T-helper 17 cell (primary cell): ENCODE data around the gene ACOT2. TPM values are rescaled to one million over a fixed set of nuclear protein-coding genes. Genes with fewer than 3 reads are reported as not detected.
"Not testable (repeated sequence)": the region's sequence is repeated elsewhere in the genome, so short reads cannot be mapped to it uniquely, and the experiment has no call there.

ENCODE experiments used
- ATAC-seq: fragments of 150-1000 bp; cut with Tn5 transposase; 2 replicates; pipeline ENCODE4 v1.10.0; 2021; ENCODE audit warnings: mild to moderate bottlenecking, moderate library complexity
- DNase-seq, 3 donors: peaks; one replicate each; pipeline versions ENCODE4 v3.0.0 to v3.0.0-alpha.2; 2020 to 2021
- H3K9me3 ChIP-seq: one replicate; pipeline ENCODE4 v1.7.0; 2013; ENCODE audit warnings: low read length, mild to moderate bottlenecking; ENCODE audit not compliant: control insufficient read depth, poor library complexity, severe bottlenecking
- H3K27ac Mint-ChIP-seq: one replicate; pipeline ENCODE4 v1.8.0; 2022; ENCODE audit warnings: mild to moderate bottlenecking, moderate library complexity, mixed read lengths
- H3K27me3 Mint-ChIP-seq: one replicate; pipeline ENCODE4 v1.8.0; 2022; ENCODE audit warnings: mixed read lengths
- H3K36me3 Mint-ChIP-seq: one replicate; pipeline ENCODE4 v1.8.0; 2022; ENCODE audit warnings: low read depth, mixed read lengths
- H3K4me1 Mint-ChIP-seq: one replicate; pipeline ENCODE4 v1.8.0; 2022; ENCODE audit warnings: mild to moderate bottlenecking, mixed read lengths
- H3K4me3 Mint-ChIP-seq: one replicate; pipeline ENCODE4 v1.8.0; 2022; ENCODE audit warnings: mild to moderate bottlenecking, moderate library complexity, mixed read lengths
- total RNA-seq, 4 donors: library from RNA in 2 of 4; stranded (reverse) in 2 of 4; gene quantifications; one replicate each; pipeline ENCODE4 v1.2.3 and lab custom pipeline; 2022 to 2026

Gene ACOT2
- total RNA-seq, 2 donors from 2014 or later, result 11.1 to 16.1 TPM

DNA sequence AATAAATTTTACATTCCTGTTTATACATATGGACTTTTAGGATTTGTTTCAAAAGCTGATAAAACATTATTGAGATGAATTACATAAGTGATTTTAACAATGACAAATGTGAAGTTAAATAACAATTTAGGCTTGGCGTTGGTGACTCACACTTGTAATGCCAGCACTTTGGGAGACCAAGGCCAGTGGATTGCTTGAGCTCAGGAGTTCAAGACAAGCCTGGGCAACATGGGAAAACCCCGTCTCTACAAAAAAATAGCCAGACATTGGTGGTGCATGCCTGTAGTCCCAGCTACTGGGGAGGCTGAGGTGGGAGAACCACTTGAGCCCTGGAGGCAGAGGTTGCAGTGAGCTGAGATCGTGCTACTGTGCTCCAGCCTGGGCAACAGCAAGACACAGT is 7.4 kb downstream of the ACOT2 start:
- Mint-ChIP-seq H3K4me1 (peaks cover 3% of the 10 kb centered on the region), H3K27ac (no peak overlapping the region), H3K36me3 (peaks cover 2% of the 10 kb centered on the region), H3K4me3 (no peak overlapping the region), H3K27me3 (no peaks in the 10 kb centered on the region)
- H3K9me3 ChIP-seq, result no peaks in the 10 kb centered on the region
- DNase-seq (no peak), ATAC-seq (no peak)

DNA sequence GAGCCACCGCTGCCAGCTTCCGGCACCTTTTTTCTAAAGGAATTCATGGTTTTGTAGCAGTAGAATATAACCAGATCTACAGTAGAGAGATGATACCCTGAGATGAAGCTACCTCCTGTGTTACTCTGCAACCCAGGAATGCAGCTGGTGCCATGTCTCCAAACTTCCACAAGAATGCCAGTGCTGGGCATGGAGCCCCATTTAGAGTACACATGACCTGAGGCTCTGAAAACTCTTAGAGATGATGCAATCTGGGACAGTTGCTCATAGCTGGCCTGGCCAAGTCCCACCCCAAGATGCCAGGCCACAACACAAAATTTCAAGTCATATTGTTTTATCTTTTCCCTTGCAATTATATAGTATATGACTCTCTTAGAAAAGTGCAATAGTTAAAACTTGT is 8.2 kb downstream of the ACOT2 start:
- not testable (repeated sequence) for H3K4me3 Mint-ChIP-seq, DNase-seq, H3K9me3 ChIP-seq, ATAC-seq, H3K36me3 Mint-ChIP-seq, H3K4me1 Mint-ChIP-seq, H3K27me3 Mint-ChIP-seq, H3K27ac Mint-ChIP-seq

DNA sequence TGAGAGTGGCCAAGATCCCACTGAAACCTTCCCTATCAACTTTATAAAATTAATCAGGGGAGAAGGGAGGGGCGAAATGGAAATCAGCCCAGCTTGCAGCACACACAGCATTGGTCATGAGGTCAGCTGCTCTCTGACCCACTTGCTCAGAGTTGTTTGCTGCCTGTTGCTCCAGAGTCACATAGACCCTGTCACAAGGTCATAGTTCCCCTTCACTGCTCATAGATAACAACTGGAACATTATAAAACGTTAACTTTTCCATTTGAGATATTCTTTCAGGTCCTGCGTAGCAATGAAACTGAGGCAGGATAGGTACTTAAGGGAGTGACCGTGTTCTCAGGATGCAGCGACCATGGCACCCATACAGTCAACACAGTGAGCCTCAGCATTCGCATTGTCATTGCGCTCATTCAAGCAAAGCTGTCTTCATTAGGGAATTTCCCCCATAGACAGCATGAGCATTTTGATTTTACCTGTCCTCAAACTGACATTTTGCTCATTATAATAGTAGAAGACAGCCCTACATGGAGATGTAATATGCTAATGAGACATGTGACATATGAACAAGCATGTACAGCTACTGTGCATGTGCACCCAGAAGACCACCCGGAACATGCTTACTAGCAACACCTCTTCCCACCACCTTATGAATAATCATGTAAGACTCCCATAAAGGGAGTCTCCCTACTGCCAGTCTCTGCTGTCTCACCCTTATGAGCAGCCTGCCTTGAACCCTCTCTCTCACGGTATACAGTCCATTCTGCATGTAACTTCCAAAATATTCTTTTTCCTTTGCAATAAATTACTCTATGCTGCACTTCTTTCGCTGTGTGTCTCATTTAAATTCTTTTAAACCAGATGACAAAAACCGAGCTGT is 13.3 kb downstream of the ACOT2 start:
- not testable (repeated sequence) for H3K36me3 Mint-ChIP-seq, H3K4me3 Mint-ChIP-seq, H3K27me3 Mint-ChIP-seq, DNase-seq, H3K9me3 ChIP-seq, H3K4me1 Mint-ChIP-seq, H3K27ac Mint-ChIP-seq, ATAC-seq

DNA sequence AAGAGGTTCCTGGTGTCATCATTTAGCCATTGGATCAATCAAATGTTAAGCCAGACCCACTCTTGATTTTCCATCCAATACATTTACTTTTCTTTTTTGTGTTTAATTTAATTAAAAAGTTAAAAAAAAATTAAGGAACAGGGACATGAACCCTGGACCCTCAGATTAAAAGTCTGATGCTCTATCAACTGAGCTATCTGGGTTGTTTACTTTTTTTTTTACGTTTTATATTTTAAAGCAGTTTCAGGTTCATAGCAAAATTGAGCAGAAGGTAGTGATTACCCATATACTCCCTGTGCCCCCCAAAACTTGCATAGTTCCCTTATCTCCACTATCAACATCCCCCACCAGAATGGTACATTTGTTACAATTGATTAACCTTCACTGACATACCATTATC is 19.7 kb downstream of the ACOT2 start:
- Mint-ChIP-seq H3K4me1 (peaks cover 8% of the 10 kb centered on the region), H3K4me3 (no peak overlapping the region), H3K36me3 (peaks cover 2% of the 10 kb centered on the region), H3K27ac (no peak overlapping the region), H3K27me3 (no peaks in the 10 kb centered on the region)
- DNase-seq, result no peak
- H3K9me3 ChIP-seq, result no peaks in the 10 kb centered on the region
- no peak for ATAC-seq

DNA sequence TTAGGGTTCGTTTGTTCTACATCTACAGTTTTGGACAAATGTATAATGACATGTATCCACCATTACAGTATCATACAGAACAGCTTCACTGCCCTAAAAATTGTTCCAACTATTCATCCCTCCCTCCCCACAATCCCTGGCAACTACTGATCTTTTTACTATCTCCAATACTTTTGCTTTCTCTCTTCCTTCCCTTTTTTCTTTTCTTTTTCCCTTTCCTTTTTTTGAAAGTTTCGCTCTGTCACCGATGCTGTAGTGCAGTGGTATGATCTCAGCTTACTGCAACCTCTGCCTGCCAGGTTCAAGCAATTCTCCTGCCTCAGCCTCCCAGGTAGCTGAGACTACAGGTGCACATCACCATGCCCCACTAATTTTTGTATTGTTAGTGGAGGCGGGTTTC is 20.1 kb downstream of the ACOT2 start:
- ATAC-seq (no peak), DNase-seq (no peak)
- Mint-ChIP-seq H3K4me3 (no peak overlapping the region), H3K27me3 (no peaks in the 10 kb centered on the region), H3K27ac (no peak overlapping the region), H3K36me3 (peaks cover 2% of the 10 kb centered on the region), H3K4me1 (peaks cover 8% of the 10 kb centered on the region)
- H3K9me3 ChIP-seq, result no peaks in the 10 kb centered on the region

DNA sequence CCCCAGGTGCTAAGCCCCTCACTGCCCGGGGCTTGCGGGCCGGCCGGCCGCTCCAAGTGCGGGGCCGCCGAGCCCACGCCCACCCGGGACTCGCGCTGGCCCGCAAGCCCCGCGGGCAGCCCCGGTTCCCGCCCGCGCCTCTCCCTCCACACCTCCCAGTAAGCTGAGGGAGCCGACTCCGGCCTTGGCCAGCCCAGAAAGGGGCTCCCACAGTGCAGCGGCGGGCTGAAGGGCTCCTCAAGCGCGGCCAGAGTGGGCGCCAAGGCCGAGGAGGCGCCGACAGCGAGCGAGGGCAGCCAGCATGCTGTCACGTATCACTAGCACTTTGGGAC is 21.6 kb downstream of the ACOT2 start:
- H3K9me3 ChIP-seq, H3K27me3 Mint-ChIP-seq, ATAC-seq, H3K4me1 Mint-ChIP-seq, H3K27ac Mint-ChIP-seq, DNase-seq, H3K36me3 Mint-ChIP-seq: not testable (repeated sequence)
- H3K4me3 Mint-ChIP-seq, result peak overlapping the region; percentile 77

DNA sequence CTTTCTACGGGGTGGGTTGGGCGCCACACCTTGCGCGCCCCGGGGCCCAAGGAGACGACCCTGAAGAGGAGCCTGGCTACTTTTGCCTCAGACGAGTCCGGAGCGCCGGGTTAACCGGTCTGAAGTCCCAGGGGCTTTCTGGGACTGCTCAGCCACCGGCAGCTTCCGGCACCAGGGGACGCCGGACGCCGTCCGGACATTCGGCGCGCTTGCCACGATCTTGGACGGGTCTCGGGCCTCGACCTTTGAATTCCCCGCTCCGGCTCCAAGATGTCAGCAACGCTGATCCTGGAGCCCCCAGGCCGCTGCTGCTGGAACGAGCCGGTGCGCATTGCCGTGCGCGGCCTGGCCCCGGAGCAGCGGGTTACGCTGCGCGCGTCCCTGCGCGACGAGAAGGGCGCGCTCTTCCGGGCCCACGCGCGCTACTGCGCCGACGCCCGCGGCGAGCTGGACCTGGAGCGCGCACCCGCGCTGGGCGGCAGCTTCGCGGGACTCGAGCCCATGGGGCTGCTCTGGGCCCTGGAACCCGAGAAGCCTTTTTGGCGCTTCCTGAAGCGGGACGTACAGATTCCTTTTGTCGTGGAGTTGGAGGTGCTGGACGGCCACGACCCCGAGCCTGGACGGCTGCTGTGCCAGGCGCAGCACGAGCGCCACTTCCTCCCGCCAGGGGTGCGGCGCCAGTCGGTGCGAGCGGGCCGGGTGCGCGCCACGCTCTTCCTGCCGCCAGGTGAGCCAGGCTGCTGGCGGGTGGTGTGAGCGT is 22.9 kb downstream of the ACOT2 start, which contains the start of gene ACOT4:
Gene ACOT4 (plus strand): TSS at position 184 of the 760 bp plus-strand sequence. CDS start 87 bp downstream, at position 271.
- Mint-ChIP-seq H3K27me3 (no peaks in the 10 kb centered on the region), H3K4me3 (peak within 1 kb of the TSS; percentile 77), H3K36me3 (peaks cover 2% of the 10 kb centered on the region), H3K27ac (peak within 1 kb of the TSS; percentile 24), H3K4me1 (peaks cover 6% of the 10 kb centered on the region)
- no peaks in the 10 kb centered on the region for H3K9me3 ChIP-seq
- peak; percentile 92 for ATAC-seq
- peak; percentile 23 to 46 (median 43) for DNase-seq

DNA sequence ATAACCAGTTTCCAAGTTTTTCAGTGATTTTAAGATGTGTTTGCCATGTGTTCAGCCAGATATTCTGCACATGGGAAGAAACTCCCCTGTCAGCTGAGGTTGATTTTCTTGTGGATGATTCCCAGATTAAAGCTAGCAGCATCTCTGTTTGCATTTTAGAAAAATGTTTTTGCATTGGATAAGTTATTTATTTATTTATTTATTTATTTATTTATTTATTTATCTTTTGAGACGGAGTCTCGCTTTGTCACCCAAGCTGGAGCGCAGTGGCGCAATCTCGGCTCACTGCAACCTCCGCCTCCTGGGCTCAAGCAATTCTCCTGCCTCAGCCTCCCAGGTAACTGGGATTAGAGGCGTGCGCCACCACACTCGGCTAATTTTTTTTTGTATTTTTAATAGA is 25.5 kb downstream of the ACOT2 start:
- no peak for ATAC-seq
- Mint-ChIP-seq H3K27me3 (no peaks in the 10 kb centered on the region), H3K27ac (no peak overlapping the region), H3K4me3 (no peak overlapping the region), H3K4me1 (peaks cover 6% of the 10 kb centered on the region), H3K36me3 (no peaks in the 10 kb centered on the region)
- H3K9me3 ChIP-seq, result no peaks in the 10 kb centered on the region
- DNase-seq, result no peak

DNA sequence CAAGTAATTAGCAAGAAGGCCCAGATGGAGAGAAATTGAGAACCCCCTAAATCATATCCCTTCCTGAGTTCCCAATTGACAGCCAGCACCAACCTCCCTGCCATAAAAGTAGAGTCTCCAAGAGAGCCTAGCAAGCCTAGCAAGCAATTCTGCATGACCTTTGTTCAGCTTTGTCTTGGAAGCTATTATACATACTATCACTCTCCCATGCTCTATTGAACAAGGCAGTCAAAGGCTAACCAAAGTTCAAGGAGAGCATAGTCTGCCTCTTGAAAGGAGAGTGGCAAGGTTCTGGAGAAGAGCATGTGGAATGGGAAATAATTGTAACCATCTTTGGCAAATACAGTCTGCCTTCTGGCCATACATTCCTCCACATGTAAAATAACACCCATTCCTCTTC is 30.5 kb downstream of the ACOT2 start:
- H3K9me3 ChIP-seq, result no peaks in the 10 kb centered on the region
- Mint-ChIP-seq H3K27ac (no peak overlapping the region), H3K36me3 (no peaks in the 10 kb centered on the region), H3K4me1 (no peaks in the 10 kb centered on the region), H3K27me3 (no peaks in the 10 kb centered on the region), H3K4me3 (no peak overlapping the region)
- no peak for DNase-seq
- no peak for ATAC-seq

DNA sequence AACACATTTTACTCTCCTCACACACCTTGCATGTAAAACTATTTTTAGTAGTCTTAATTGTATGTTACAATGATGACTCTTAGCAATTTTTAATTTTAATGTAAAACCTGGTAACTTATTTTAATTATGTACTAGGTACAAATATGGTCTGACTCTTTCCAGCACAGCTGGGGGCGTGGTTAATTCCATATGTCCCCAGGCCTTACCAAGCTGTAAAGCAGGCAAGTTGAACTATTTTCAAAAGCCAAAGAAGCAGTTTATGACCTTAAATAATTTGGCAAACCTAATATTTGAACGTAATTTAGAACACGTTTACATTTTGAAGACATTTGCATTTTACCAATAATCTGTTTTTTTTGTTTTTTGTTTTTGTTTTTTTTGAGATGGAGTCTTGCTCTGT is 34.0 kb downstream of the ACOT2 start:
- Mint-ChIP-seq H3K27ac (no peak overlapping the region), H3K4me1 (no peaks in the 10 kb centered on the region), H3K4me3 (no peak overlapping the region), H3K36me3 (no peaks in the 10 kb centered on the region), H3K27me3 (peaks cover under 1% of the 10 kb centered on the region)
- ATAC-seq (no peak), DNase-seq (no peak)
- no peaks in the 10 kb centered on the region for H3K9me3 ChIP-seq

DNA sequence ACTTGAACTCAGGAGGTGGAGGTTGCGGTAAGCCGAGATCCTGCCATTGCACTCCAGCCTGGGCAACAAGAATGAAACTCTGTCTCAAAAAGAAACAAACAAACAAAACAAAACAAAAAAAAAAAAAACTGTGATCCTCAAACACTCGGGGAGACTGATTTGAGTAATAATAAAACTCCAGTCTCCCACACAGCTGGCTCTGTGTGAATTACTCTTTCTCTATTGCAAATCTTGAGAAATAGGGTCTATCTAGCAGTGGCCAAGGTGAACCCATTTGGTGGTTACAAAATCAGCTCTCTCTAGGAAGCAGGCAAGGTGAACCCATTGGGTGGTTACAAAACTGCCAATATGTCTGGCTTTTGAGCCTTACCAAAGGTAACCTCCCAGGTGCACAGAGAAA is 37.3 kb downstream of the ACOT2 start:
- no peak for ATAC-seq
- no peak overlapping the region for H3K27ac Mint-ChIP-seq

DNA sequence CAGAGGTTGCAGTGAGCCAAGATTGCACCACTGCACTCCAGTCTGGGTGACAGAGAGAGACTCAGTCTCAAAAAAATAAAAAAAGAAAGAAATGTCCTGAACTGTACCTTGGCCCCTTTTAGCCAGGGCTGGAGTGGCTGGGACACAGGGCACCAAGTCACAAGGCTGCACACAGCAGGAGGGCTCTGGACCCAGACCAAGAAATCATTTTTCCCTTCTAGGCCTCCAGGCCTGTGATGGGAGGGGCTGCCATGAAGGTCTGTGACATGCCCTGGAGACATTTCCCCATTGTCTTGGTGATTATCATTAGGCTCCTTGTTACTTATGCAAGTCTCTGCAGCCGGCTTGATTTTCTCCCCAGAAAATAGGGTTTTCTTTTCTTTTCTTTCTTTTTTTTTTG is 38.2 kb downstream of the ACOT2 start:
- ATAC-seq, result no peak
- no peaks in the 10 kb centered on the region for H3K9me3 ChIP-seq
- Mint-ChIP-seq H3K4me1 (peaks cover 2% of the 10 kb centered on the region), H3K27ac (no peak overlapping the region), H3K27me3 (peaks cover 9% of the 10 kb centered on the region), H3K36me3 (no peaks in the 10 kb centered on the region), H3K4me3 (no peak overlapping the region)
- no peak for DNase-seq

More for the DNA sequence above, 37.3 kb downstream of the ACOT2 start:
- DNase-seq, result no peak
- Mint-ChIP-seq H3K27me3 (peaks cover 9% of the 10 kb centered on the region), H3K36me3 (no peaks in the 10 kb centered on the region), H3K4me1 (no peaks in the 10 kb centered on the region), H3K4me3 (no peak overlapping the region)
- H3K9me3 ChIP-seq, result no peaks in the 10 kb centered on the region

DNA sequence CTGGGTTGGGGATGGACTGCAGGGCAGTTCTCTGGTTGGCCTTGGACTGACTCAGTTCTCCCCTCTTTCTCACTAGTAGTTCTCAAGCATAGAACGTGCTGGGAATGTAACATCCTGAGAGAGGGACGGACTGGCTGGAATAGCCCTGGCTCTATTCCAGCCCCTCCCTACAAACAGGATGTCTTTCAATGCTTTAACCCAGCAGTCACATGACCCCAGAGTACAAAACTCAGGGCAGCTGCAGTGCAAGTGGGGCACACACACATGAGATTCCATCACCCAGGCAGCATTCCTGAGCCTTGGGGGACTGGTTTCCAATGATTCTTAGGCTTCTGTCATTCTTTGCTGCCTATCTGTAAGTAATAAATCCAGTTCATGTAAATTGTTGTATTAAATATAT is 41.7 kb downstream of the ACOT2 start:
- DNase-seq, result no peak
- no peak for ATAC-seq
- peaks cover 2% of the 10 kb centered on the region for H3K4me1 Mint-ChIP-seq
- H3K27ac Mint-ChIP-seq, result no peak overlapping the region
- H3K4me3 Mint-ChIP-seq, result no peak overlapping the region
- H3K27me3 Mint-ChIP-seq, result peaks cover 9% of the 10 kb centered on the region
- no peaks in the 10 kb centered on the region for H3K36me3 Mint-ChIP-seq
- no peaks in the 10 kb centered on the region for H3K9me3 ChIP-seq
